ENCODE measurements around the gene CHADL.
A peak's percentile ranks its signal among the peaks of the same experiment; 100 is the strongest.
"Not testable (repeated sequence)": the region's sequence is repeated elsewhere in the genome, so short reads cannot be mapped to it uniquely, and the experiment has no call there.

CHADL gene

GRCh38 chr22:41226723-41227655 is 13.7 kb downstream of the CHADL start:
- no peak for DNase-seq

- DNase-seq, result no peak
These were observed 17.2 kb downstream of the CHADL start for GRCh38 chr22:41223535-41223934.

GRCh38 chr22:41222846-41223507 is 17.8 kb downstream of the CHADL start:
- DNase-seq, result no peak

GRCh38 chr22:41217553-41218157 is 23.1 kb downstream of the CHADL start:
- no peak for DNase-seq

- DNase-seq, result no peak
These were observed 23.7 kb downstream of the CHADL start for GRCh38 chr22:41216984-41217383.

GRCh38 chr22:41215926-41216325 is 24.8 kb downstream of the CHADL start:
- DNase-seq, result no peak

GRCh38 chr22:41215409-41215808 is 25.3 kb downstream of the CHADL start:
- DNase-seq, result no peak

GRCh38 chr22:41206719-41207118 is 34.0 kb downstream of the CHADL start:
- no peak for DNase-seq

- DNase-seq, result peak; percentile 90 to 96
These were observed 35.5 kb downstream of the CHADL start, which contains the start of gene L3MBTL2 for GRCh38 chr22:41204992-41205900. Gene L3MBTL2 (plus strand): TSS chr22:41205312. CDS start chr22:41205363, 51 bp downstream.

- no peak for DNase-seq
These were observed 36.7 kb downstream of the CHADL start for GRCh38 chr22:41204066-41204465.

- no peak for DNase-seq
These were observed 37.6 kb downstream of the CHADL start for GRCh38 chr22:41203118-41203517.

- DNase-seq, result peak in 1 of 2 experiments; percentile 19
These were observed 39.6 kb downstream of the CHADL start for GRCh38 chr22:41201141-41201540.

GRCh38 chr22:41198027-41198580 is 42.6 kb downstream of the CHADL start:
- peak in 1 of 2 experiments; percentile 26 for DNase-seq

- DNase-seq, result peak; percentile 45 to 85
These were observed 43.4 kb downstream of the CHADL start for GRCh38 chr22:41197038-41197972.

- no peak for DNase-seq
These were observed 46.9 kb downstream of the CHADL start for GRCh38 chr22:41193829-41194228.

GRCh38 chr22:41191467-41191866 is 49.3 kb downstream of the CHADL start:
- DNase-seq, result no peak

- DNase-seq, result no peak
These were observed 56.1 kb downstream of the CHADL start for GRCh38 chr22:41184679-41185078.

GRCh38 chr22:41181349-41182241 is 59.1 kb downstream of the CHADL start:
- DNase-seq, result no peak

GRCh38 chr22:41180926-41181325 is 59.8 kb downstream of the CHADL start:
- DNase-seq, result no peak

GRCh38 chr22:41180362-41180761 is 60.4 kb downstream of the CHADL start:
- not testable (repeated sequence) for DNase-seq

All from NCI-H526 (cell line).